Measurements from ENCODE around the gene ANKRD13B. TPM values are rescaled to one million over a fixed set of nuclear protein-coding genes. Genes with fewer than 3 reads are reported as not detected.

The ANKRD13B gene
- total and polyA plus RNA-seq, 2 of the 13 experiments (the other 11 are each of a cell fraction or from before 2014, with no cell fraction given) = 1.7 to 1.8 TPM

DNA sequence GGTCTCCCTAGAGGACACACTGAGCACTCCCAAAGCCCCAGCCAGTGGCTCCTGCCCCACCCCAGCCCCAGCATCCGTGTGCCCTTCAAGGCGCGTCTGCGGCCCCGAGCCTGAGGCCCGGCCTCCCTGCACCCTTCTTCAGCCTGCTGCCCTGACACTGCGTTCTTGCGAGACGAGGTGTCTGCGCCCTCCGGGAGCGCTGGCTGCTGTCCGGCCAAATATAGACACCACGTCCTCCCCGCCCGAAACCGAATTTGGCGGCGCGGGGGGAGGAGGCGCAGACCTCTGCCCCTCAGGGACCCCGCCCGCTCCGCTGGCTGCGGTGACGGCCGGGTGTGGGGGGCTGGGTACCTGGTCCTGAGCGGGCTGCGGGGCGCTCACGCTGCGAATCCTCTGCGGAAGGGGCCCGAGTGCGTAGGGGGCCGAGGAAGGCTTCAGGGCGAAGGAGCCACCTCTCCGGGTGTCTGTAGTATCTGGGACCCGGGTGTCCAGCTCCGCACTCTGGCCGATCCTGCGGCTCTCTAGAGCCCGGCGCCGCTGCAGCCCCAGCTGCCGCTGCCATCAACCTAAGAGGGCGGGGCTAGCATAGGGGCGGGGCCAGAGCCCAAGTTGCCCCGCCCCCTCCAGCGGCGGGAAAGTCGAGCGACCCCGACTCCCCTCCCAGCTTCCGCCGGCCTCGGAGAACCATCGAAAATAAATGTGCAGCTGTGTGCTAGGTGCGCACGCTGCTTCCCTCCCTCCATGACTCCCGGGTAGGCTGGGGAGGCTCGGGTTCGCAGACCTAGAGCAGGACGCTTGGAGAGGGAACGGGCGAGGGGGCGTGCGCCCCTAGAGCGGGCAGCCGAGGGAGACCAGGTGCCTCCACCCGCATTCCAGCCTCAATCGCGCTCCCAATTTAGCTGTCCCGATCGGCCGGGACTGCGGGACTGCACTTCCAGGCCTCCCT lies 29.7 kb downstream of the ANKRD13B start, which contains the start of gene CORO6 (continued):
- TF ChIP-seq, protein P1, sequence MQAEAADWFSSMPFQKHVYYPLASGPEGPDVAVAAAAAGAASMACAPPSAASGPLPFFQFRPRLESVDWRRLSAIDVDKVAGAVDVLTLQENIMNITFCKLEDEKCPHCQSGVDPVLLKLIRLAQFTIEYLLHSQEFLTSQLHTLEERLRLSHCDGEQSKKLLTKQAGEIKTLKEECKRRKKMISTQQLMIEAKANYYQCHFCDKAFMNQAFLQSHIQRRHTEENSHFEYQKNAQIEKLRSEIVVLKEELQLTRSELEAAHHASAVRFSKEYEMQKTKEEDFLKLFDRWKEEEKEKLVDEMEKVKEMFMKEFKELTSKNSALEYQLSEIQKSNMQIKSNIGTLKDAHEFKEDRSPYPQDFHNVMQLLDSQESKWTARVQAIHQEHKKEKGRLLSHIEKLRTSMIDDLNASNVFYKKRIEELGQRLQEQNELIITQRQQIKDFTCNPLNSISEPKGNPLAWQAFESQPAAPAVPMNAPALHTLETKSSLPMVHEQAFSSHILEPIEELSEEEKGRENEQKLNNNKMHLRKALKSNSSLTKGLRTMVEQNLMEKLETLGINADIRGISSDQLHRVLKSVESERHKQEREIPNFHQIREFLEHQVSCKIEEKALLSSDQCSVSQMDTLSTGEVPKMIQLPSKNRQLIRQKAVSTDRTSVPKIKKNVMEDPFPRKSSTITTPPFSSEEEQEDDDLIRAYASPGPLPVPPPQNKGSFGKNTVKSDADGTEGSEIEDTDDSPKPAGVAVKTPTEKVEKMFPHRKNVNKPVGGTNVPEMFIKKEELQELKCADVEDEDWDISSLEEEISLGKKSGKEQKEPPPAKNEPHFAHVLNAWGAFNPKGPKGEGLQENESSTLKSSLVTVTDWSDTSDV (CRISPR knock-in tag; IDR thresholded peaks at IDR 0.05) = no peak
- TF ChIP-seq, protein P2, sequence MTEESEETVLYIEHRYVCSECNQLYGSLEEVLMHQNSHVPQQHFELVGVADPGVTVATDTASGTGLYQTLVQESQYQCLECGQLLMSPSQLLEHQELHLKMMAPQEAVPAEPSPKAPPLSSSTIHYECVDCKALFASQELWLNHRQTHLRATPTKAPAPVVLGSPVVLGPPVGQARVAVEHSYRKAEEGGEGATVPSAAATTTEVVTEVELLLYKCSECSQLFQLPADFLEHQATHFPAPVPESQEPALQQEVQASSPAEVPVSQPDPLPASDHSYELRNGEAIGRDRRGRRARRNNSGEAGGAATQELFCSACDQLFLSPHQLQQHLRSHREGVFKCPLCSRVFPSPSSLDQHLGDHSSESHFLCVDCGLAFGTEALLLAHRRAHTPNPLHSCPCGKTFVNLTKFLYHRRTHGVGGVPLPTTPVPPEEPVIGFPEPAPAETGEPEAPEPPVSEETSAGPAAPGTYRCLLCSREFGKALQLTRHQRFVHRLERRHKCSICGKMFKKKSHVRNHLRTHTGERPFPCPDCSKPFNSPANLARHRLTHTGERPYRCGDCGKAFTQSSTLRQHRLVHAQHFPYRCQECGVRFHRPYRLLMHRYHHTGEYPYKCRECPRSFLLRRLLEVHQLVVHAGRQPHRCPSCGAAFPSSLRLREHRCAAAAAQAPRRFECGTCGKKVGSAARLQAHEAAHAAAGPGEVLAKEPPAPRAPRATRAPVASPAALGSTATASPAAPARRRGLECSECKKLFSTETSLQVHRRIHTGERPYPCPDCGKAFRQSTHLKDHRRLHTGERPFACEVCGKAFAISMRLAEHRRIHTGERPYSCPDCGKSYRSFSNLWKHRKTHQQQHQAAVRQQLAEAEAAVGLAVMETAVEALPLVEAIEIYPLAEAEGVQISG (CRISPR knock-in tag; IDR thresholded peaks at IDR 0.05) = peak; percentile 45; the same call in 1 of the 2 replicates
- TF ChIP-seq PHF8 (CRISPR knock-in tag; IDR thresholded peaks at IDR 0.05) = peak; percentile 41
- TF ChIP-seq, protein P3, sequence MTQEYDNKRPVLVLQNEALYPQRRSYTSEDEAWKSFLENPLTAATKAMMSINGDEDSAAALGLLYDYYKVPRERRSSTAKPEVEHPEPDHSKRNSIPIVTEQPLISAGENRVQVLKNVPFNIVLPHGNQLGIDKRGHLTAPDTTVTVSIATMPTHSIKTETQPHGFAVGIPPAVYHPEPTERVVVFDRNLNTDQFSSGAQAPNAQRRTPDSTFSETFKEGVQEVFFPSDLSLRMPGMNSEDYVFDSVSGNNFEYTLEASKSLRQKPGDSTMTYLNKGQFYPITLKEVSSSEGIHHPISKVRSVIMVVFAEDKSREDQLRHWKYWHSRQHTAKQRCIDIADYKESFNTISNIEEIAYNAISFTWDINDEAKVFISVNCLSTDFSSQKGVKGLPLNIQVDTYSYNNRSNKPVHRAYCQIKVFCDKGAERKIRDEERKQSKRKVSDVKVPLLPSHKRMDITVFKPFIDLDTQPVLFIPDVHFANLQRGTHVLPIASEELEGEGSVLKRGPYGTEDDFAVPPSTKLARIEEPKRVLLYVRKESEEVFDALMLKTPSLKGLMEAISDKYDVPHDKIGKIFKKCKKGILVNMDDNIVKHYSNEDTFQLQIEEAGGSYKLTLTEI (CRISPR knock-in tag; conservative IDR thresholded peaks at IDR 0.05) = no peak
- TF ChIP-seq, protein P4, sequence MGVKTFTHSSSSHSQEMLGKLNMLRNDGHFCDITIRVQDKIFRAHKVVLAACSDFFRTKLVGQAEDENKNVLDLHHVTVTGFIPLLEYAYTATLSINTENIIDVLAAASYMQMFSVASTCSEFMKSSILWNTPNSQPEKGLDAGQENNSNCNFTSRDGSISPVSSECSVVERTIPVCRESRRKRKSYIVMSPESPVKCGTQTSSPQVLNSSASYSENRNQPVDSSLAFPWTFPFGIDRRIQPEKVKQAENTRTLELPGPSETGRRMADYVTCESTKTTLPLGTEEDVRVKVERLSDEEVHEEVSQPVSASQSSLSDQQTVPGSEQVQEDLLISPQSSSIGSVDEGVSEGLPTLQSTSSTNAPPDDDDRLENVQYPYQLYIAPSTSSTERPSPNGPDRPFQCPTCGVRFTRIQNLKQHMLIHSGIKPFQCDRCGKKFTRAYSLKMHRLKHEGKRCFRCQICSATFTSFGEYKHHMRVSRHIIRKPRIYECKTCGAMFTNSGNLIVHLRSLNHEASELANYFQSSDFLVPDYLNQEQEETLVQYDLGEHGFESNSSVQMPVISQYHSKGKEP (CRISPR knock-in tag; IDR thresholded peaks at IDR 0.05) = no peak
- TF ChIP-seq HMGA1 (CRISPR knock-in tag; conservative IDR thresholded peaks at IDR 0.05) = no peak
- TF ChIP-seq, protein P5, sequence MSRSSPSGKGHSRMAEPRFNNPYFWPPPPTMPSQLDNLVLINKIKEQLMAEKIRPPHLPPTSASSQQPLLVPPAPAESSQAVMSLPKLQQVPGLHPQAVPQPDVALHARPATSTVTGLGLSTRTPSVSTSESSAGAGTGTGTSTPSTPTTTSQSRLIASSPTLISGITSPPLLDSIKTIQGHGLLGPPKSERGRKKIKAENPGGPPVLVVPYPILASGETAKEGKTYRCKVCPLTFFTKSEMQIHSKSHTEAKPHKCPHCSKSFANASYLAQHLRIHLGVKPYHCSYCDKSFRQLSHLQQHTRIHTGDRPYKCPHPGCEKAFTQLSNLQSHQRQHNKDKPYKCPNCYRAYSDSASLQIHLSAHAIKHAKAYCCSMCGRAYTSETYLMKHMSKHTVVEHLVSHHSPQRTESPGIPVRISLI (CRISPR knock-in tag; IDR thresholded peaks at IDR 0.05; ENCODE audit: borderline replicate concordance) = no peak
- no peak for TF ChIP-seq ZNF256 (CRISPR knock-in tag; conservative IDR thresholded peaks at IDR 0.05)
- no peak for TF ChIP-seq MAFK (conservative IDR thresholded peaks at IDR 0.05 in 1 of 2, IDR thresholded peaks at IDR 0.05 in 1 of 2; ENCODE audit: low read length in 2 of 2)
- TF ChIP-seq, protein P6, sequence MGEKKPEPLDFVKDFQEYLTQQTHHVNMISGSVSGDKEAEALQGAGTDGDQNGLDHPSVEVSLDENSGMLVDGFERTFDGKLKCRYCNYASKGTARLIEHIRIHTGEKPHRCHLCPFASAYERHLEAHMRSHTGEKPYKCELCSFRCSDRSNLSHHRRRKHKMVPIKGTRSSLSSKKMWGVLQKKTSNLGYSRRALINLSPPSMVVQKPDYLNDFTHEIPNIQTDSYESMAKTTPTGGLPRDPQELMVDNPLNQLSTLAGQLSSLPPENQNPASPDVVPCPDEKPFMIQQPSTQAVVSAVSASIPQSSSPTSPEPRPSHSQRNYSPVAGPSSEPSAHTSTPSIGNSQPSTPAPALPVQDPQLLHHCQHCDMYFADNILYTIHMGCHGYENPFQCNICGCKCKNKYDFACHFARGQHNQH (CRISPR knock-in tag; IDR thresholded peaks at IDR 0.05) = no peak
- no peak for TF ChIP-seq FOSL2 (CRISPR knock-in tag; IDR thresholded peaks at IDR 0.05)
- TF ChIP-seq, protein P7, sequence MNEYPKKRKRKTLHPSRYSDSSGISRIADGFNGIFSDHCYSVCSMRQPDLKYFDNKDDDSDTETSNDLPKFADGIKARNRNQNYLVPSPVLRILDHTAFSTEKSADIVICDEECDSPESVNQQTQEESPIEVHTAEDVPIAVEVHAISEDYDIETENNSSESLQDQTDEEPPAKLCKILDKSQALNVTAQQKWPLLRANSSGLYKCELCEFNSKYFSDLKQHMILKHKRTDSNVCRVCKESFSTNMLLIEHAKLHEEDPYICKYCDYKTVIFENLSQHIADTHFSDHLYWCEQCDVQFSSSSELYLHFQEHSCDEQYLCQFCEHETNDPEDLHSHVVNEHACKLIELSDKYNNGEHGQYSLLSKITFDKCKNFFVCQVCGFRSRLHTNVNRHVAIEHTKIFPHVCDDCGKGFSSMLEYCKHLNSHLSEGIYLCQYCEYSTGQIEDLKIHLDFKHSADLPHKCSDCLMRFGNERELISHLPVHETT (CRISPR knock-in tag; conservative IDR thresholded peaks at IDR 0.05) = no peak

Data from HepG2 (cell line).